Osteocyte (in vitro differentiated cells): ENCODE measurements around the gene GNG13. TPM values are rescaled to one million over a fixed set of nuclear protein-coding genes. Genes with fewer than 3 reads are reported as not detected.

Source experiments
- DNase-seq: peaks from one replicate; pipeline ENCODE4 v3.0.0; 2021; ENCODE audit warnings: mixed read lengths; ENCODE audit not compliant: unreplicated experiment; ENCODE audit errors: extremely low spot score
- H3K27ac Mint-ChIP-seq: one replicate; pipeline ENCODE4 v1.8.0; 2021; ENCODE audit warnings: mild to moderate bottlenecking, mixed read lengths; ENCODE audit not compliant: unreplicated experiment
- H3K27me3 Mint-ChIP-seq: one replicate; pipeline ENCODE4 v1.8.0; 2021; ENCODE audit warnings: mixed read lengths; ENCODE audit not compliant: unreplicated experiment
- H3K36me3 Mint-ChIP-seq: one replicate; pipeline ENCODE4 v1.8.0; 2021; ENCODE audit warnings: mixed read lengths; ENCODE audit not compliant: unreplicated experiment
- H3K4me1 Mint-ChIP-seq: one replicate; pipeline ENCODE4 v1.8.0; 2021; ENCODE audit warnings: mixed read lengths; ENCODE audit not compliant: unreplicated experiment
- H3K4me3 Mint-ChIP-seq: one replicate; pipeline ENCODE4 v1.8.0; 2021; ENCODE audit warnings: mild to moderate bottlenecking, moderate library complexity, mixed read lengths; ENCODE audit not compliant: unreplicated experiment
- H3K9me3 Mint-ChIP-seq: one replicate; pipeline ENCODE4 v1.8.0; 2021; ENCODE audit warnings: mixed read lengths; ENCODE audit not compliant: unreplicated experiment
- total RNA-seq: library from RNA; stranded (reverse); gene quantifications from 2 replicates; pipeline ENCODE4 v1.2.1, GENCODE V29; 2021
- TF ChIP-seq, protein P1 (sequence below): fragments of 200-600 bp; sonication (generic); IDR thresholded peaks from 2 replicates; pipeline ENCODE4 v1.5.0; 2021; ENCODE audit warnings: antibody characterized with exemption, mild to moderate bottlenecking, moderate library complexity

The GNG13 gene
- total RNA-seq, 1 donor from 2014 or later, result not detected

DNA sequence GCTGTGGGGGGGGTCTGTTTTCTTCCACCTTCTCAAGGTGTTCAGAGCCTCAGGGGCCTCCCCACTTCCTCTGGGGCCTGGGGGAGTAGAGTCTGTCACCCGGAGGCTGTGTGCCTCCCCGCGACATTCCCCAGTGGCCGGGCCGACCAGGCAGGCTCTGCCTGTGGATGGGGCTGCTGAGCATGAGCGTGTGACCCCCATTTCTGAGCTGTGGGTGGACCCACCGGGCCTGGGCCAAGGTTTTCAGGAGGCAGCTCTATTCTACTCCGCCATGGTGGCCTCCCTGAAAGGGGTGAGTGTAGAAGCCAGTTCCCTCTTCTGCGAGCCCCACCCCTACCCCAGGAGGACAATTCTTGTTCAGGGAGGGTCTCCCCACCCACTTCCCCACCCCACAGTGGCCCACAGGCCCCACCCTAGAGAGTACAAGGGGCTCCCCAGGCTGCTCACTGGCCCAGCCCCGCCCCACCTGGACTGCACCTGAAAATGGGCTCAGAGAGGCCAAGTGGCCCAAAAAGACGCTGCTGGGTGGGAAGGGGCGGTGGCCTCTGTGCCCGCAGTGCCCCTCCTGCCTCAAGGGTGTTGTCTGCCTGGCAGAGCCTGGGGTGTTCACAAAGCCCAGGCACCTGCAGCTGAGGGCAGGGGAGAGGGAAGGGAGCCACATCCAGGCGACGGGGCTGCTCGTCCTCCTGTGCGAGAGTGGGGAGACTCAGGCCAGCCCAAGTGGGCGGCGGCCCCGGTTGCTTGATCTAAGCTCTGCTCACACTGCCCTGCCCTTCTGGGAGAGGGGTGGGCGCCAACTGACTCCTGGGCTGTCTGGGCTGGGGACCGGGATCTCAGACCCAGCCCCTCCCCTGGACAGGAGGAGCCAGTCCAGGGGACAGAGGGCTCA, 38.7 kb downstream of the GNG13 start:
- no peak for DNase-seq
- Mint-ChIP-seq H3K27me3 (no peaks in the 10 kb centered on the region), H3K9me3 (no peaks in the 10 kb centered on the region), H3K36me3 (no peaks in the 10 kb centered on the region), H3K4me1 (peaks cover 2% of the 10 kb centered on the region), H3K27ac (no peak overlapping the region), H3K4me3 (no peak overlapping the region)
- TF ChIP-seq, protein P1, sequence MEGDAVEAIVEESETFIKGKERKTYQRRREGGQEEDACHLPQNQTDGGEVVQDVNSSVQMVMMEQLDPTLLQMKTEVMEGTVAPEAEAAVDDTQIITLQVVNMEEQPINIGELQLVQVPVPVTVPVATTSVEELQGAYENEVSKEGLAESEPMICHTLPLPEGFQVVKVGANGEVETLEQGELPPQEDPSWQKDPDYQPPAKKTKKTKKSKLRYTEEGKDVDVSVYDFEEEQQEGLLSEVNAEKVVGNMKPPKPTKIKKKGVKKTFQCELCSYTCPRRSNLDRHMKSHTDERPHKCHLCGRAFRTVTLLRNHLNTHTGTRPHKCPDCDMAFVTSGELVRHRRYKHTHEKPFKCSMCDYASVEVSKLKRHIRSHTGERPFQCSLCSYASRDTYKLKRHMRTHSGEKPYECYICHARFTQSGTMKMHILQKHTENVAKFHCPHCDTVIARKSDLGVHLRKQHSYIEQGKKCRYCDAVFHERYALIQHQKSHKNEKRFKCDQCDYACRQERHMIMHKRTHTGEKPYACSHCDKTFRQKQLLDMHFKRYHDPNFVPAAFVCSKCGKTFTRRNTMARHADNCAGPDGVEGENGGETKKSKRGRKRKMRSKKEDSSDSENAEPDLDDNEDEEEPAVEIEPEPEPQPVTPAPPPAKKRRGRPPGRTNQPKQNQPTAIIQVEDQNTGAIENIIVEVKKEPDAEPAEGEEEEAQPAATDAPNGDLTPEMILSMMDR, result no peak

DNA sequence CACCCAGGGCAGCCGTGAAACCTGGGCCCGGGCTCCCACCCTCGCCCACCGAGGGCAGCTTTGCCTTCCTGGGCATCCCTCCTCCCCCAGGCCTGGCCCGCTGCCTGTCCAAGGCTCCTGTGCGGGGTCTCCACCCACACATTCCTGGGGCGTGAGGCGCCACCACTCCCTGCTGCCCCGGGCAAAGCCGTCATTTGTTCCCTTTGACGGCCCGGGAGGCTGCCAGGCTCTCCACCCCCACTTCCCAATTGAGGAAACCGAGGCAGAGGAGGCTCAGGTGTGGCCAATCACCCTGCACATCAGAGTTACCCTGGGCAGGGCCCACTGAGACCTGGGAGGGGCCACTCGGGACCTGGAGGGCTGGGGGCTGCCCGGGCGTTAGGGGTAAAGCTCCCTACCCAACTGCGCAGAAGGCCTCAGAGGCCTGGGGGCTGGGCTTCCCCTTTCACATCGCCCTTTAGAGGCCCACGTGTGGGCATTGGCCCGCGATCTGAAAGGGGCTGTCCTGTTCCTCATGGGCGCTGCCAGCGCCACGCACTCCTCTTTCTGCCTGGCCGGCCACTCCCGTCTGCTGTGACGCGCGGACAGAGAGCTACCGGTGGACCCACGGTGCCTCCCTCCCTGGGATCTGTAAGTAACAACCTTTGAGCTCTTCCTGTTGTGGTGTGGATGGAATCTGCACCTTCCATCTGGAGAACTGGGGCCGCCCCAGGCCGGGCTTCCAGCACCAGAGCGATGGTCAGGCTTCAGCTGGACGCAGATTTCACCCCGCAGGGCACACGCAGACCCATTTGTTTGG, 39.8 kb downstream of the GNG13 start, which contains the start of gene MSLN:
Gene MSLN (plus strand): TSS at position 190 of the 799 bp plus-strand sequence. CDS start 1,947 bp downstream, outside the sequence.
- Mint-ChIP-seq H3K27ac (no peak within 1 kb of the TSS), H3K36me3 (no peaks in the 10 kb centered on the region), H3K27me3 (no peaks in the 10 kb centered on the region), H3K4me3 (no peak within 1 kb of the TSS), H3K4me1 (peaks cover 2% of the 10 kb centered on the region), H3K9me3 (peaks cover 4% of the 10 kb centered on the region)
- TF ChIP-seq, protein P1, result no peak
- DNase-seq, result peak; percentile 85

DNA sequence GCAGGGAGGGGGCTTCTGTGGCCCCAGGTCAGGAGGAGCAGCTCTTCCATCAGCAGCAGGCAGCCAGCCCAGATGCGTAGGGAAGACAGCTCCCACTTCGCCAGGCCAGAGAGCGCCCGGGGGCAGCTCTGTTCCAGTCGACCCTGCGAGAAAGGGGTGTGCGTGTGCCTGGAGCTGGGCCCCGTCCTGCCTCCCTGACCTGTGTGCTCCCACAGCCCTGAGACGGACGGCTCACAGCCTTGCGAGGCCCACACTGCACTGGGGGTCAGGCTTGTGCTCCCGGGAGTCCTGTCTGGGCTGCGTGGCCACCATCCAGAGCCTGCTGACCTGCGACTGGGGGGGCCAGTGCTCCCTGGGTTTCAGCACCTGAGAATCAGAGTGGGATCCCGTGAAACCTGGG, 40.5 kb downstream of the GNG13 start:
- Mint-ChIP-seq H3K4me3 (no peak overlapping the region), H3K4me1 (peaks cover 2% of the 10 kb centered on the region), H3K36me3 (no peaks in the 10 kb centered on the region), H3K9me3 (peaks cover 4% of the 10 kb centered on the region), H3K27ac (no peak overlapping the region), H3K27me3 (no peaks in the 10 kb centered on the region)
- TF ChIP-seq, protein P1, result no peak
- no peak for DNase-seq

DNA sequence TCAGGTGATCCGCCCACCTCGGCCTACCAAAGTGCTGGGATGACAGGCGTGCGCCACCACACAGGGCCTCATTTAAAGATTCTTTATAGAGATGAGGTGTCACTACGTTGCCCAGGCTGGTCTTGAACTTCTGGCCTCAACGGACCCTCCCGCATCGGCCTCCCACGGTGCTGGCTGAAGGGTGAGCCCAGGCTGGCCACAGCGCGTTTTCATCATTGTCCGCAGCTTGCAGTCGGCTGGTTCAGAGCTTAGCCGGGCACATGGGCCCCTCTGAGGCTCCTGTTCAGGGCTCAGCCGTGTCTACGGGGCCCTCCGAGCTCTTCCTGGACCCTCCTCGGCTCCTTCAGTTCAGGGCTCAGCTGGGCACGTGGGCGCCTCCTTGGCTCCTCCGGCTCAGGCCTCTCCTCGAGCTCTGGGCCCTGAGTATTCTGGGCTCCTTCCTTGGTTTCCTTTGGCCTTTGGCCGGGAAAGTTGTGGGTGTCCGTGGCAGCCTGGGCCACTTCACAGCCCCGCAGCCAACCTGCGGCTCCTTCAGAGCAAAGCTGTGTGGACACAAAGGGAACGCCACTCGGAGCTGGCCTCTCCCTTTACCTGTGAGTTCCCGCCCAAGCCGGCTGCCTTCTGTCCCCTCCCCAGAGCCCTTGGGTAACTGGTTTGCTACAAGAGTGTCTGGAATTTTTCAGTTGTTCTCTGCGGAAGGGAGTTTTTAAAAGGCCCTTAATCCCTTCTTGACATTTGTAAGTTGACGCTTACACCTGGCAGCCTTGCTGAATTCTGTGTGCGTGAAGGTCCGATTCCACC, 41.2 kb downstream of the GNG13 start:
- H3K27ac Mint-ChIP-seq, result no peak overlapping the region
- H3K4me1 Mint-ChIP-seq, result peaks cover 2% of the 10 kb centered on the region
- TF ChIP-seq, protein P1, result no peak
- H3K36me3 Mint-ChIP-seq, result no peaks in the 10 kb centered on the region
- H3K9me3 Mint-ChIP-seq, result peaks cover 4% of the 10 kb centered on the region
- no peak overlapping the region for H3K4me3 Mint-ChIP-seq
- H3K27me3 Mint-ChIP-seq, result no peaks in the 10 kb centered on the region
- DNase-seq, result no peak
